ENCODE data around the gene NAA50. TPM values are rescaled to one million over a fixed set of nuclear protein-coding genes. Genes with fewer than 3 reads are reported as not detected.

Gene NAA50
- total RNA-seq, 1 donor = 169 TPM

DNA sequence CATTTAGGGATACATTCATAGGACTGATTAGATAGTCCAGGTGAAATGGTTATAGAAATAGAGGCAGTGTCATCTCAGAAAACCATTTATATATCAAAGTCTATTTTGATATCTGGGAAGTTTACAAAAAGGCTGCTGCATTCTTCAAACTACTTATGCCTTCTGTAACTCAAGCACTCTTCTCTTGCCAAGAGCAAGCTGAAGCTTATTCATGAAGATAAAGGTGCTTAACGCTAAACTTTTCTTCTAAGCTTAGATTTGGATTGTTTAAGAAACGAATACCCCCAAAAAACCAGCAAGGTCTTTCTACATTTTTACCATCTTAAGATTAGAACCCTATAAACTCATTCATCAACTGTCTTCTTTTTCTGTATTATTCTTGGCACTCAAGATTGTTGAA, 26.3 kb downstream of the NAA50 start:
- Histone ChIP-seq H3K4me2 (ENCODE audit: insufficient read depth, low read length) (no peak overlapping the region), H3K27ac (ENCODE audit: low read depth, low read length) (no peak overlapping the region), H4K20me1 (ENCODE audit: insufficient read depth, low read length) (peaks cover 24% of the 10 kb centered on the region), H2AFZ (ENCODE audit: low read length) (no peak overlapping the region), H3K4me1 (ENCODE audit: insufficient read depth, low read length) (peaks cover 3% of the 10 kb centered on the region), H3K27me3 (ENCODE audit: insufficient read depth, low read length) (no peaks in the 10 kb centered on the region), H3K9me3 (ENCODE audit: low read depth, low read length) (no peaks in the 10 kb centered on the region), H3K79me2 (ENCODE audit: insufficient read depth, low read length) (peaks cover 24% of the 10 kb centered on the region), H3K4me3 (ENCODE audit: insufficient read depth, low read length) (no peak overlapping the region), H3K36me3 (ENCODE audit: insufficient read depth, low read length) (peaks cover 43% of the 10 kb centered on the region)
- TF ChIP-seq, protein P1, sequence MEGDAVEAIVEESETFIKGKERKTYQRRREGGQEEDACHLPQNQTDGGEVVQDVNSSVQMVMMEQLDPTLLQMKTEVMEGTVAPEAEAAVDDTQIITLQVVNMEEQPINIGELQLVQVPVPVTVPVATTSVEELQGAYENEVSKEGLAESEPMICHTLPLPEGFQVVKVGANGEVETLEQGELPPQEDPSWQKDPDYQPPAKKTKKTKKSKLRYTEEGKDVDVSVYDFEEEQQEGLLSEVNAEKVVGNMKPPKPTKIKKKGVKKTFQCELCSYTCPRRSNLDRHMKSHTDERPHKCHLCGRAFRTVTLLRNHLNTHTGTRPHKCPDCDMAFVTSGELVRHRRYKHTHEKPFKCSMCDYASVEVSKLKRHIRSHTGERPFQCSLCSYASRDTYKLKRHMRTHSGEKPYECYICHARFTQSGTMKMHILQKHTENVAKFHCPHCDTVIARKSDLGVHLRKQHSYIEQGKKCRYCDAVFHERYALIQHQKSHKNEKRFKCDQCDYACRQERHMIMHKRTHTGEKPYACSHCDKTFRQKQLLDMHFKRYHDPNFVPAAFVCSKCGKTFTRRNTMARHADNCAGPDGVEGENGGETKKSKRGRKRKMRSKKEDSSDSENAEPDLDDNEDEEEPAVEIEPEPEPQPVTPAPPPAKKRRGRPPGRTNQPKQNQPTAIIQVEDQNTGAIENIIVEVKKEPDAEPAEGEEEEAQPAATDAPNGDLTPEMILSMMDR (IDR thresholded peaks at IDR 0.05; ENCODE audit: extremely low read depth, low read depth, low read length) = no peak
- no peak for DNase-seq (ENCODE audit: insufficient read length, low spot score, missing footprints)

DNA sequence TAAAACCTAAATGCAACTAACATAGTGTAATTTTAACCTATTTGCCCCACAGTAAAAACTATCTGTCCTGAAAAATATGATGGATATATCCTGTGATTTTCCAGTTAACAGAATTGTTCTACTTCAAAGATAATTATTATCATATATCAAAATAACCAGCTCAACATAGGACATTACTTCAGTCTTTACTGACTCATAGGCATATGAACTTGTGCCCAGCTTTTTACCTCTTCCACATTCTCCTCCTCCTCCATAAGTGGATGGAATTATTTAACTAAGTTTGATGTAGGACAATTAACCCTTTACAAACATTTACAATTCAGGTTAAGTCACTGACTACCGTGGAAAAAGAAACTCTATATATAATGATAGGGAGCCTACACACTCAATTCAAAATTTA, 26.8 kb downstream of the NAA50 start:
- H3K36me3 ChIP-seq (ENCODE audit: insufficient read depth, low read length) = peaks cover 39% of the 10 kb centered on the region
- DNase-seq (ENCODE audit: insufficient read length, low spot score, missing footprints) = no peak
- no peaks in the 10 kb centered on the region for H3K27me3 ChIP-seq (ENCODE audit: insufficient read depth, low read length)
- H3K9me3 ChIP-seq (ENCODE audit: low read depth, low read length) = no peaks in the 10 kb centered on the region
- TF ChIP-seq, protein P1 (IDR thresholded peaks at IDR 0.05; ENCODE audit: extremely low read depth, low read depth, low read length) = no peak
- peaks cover 19% of the 10 kb centered on the region for H3K79me2 ChIP-seq (ENCODE audit: insufficient read depth, low read length)
- H3K27ac ChIP-seq (ENCODE audit: low read depth, low read length) = no peak overlapping the region
- peaks cover 19% of the 10 kb centered on the region for H4K20me1 ChIP-seq (ENCODE audit: insufficient read depth, low read length)
- no peak overlapping the region for H3K4me2 ChIP-seq (ENCODE audit: insufficient read depth, low read length)
- peaks cover 3% of the 10 kb centered on the region for H3K4me1 ChIP-seq (ENCODE audit: insufficient read depth, low read length)
- H2AFZ ChIP-seq (ENCODE audit: low read length) = no peak overlapping the region
- no peak overlapping the region for H3K4me3 ChIP-seq (ENCODE audit: insufficient read depth, low read length)

DNA sequence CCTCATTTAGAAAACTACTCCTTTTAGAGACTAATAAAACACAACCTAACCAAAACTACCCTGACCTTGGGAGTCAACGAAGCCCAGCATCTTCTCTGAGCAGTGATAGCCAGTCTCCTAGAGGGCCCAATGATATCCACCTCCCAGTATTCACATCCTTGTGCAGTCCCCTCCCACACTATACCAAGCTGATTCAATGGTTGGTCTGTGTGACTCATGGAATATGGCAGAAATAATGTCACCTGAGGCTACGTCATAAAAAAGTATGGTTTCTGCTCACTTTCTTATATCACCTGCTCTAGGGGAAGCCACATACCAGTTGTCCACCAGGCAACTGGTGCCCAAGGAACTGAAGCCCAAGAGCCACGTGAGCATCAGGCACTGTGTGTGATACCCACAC, 28.2 kb downstream of the NAA50 start:
- Histone ChIP-seq H3K9me3 (ENCODE audit: low read depth, low read length) (no peaks in the 10 kb centered on the region), H3K36me3 (ENCODE audit: insufficient read depth, low read length) (peaks cover 26% of the 10 kb centered on the region), H3K4me1 (ENCODE audit: insufficient read depth, low read length) (peaks cover 3% of the 10 kb centered on the region), H3K79me2 (ENCODE audit: insufficient read depth, low read length) (peaks cover 6% of the 10 kb centered on the region), H3K27me3 (ENCODE audit: insufficient read depth, low read length) (no peaks in the 10 kb centered on the region), H2AFZ (ENCODE audit: low read length) (no peak overlapping the region), H3K4me3 (ENCODE audit: insufficient read depth, low read length) (no peak overlapping the region), H4K20me1 (ENCODE audit: insufficient read depth, low read length) (peaks cover 12% of the 10 kb centered on the region), H3K4me2 (ENCODE audit: insufficient read depth, low read length) (no peak overlapping the region), H3K27ac (ENCODE audit: low read depth, low read length) (no peak overlapping the region)
- TF ChIP-seq, protein P1 (IDR thresholded peaks at IDR 0.05; ENCODE audit: extremely low read depth, low read depth, low read length) = no peak
- DNase-seq (ENCODE audit: insufficient read length, low spot score, missing footprints) = no peak

DNA sequence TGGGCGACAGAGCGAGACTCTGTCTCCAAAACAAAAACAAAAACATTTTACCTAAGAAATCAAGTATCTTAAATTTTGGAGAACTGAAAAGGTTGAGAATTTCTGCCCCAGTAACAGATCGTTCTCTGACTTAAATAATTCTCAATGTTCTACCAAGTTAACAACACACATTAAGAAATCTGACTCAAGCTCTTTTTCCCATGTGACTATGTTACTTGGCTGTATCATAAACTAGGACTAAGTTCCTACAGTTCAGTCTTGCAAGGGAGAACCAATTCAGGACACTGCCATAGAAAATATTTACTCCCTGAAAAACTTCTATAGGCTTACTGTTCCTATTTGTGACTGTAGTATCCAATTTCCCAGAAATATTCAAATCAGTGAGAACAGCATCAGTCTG, 28.7 kb downstream of the NAA50 start:
- peaks cover 3% of the 10 kb centered on the region for H3K79me2 ChIP-seq (ENCODE audit: insufficient read depth, low read length)
- H3K27ac ChIP-seq (ENCODE audit: low read depth, low read length) = no peak overlapping the region
- peaks cover 3% of the 10 kb centered on the region for H3K4me1 ChIP-seq (ENCODE audit: insufficient read depth, low read length)
- H3K36me3 ChIP-seq (ENCODE audit: insufficient read depth, low read length) = peaks cover 26% of the 10 kb centered on the region
- peaks cover 7% of the 10 kb centered on the region for H4K20me1 ChIP-seq (ENCODE audit: insufficient read depth, low read length)
- TF ChIP-seq, protein P1 (IDR thresholded peaks at IDR 0.05; ENCODE audit: extremely low read depth, low read depth, low read length) = no peak
- no peak overlapping the region for H2AFZ ChIP-seq (ENCODE audit: low read length)
- no peak overlapping the region for H3K4me2 ChIP-seq (ENCODE audit: insufficient read depth, low read length)
- no peak overlapping the region for H3K4me3 ChIP-seq (ENCODE audit: insufficient read depth, low read length)
- no peaks in the 10 kb centered on the region for H3K27me3 ChIP-seq (ENCODE audit: insufficient read depth, low read length)
- no peak for DNase-seq (ENCODE audit: insufficient read length, low spot score, missing footprints)
- H3K9me3 ChIP-seq (ENCODE audit: low read depth, low read length) = no peaks in the 10 kb centered on the region
